GM20000 (cell line): ENCODE data around the gene IFITM10.

Experiments used
- DNase-seq: peaks from one replicate; pipeline ENCODE4 v3.0.0; 2012; ENCODE audit warnings: low spot score
- CTCF ChIP-seq: IDR thresholded peaks from 2 replicates; pipeline ENCODE4 v1.5.1; 2012; ENCODE audit warnings: mild to moderate bottlenecking, control low read depth; ENCODE audit errors: extremely low read depth, missing control alignments

Gene IFITM10

GRCh38 chr11:1785749-1786413, 35.5 kb upstream of the IFITM10 start:
- TF ChIP-seq CTCF: no peak
- DNase-seq: no peak

DNA sequence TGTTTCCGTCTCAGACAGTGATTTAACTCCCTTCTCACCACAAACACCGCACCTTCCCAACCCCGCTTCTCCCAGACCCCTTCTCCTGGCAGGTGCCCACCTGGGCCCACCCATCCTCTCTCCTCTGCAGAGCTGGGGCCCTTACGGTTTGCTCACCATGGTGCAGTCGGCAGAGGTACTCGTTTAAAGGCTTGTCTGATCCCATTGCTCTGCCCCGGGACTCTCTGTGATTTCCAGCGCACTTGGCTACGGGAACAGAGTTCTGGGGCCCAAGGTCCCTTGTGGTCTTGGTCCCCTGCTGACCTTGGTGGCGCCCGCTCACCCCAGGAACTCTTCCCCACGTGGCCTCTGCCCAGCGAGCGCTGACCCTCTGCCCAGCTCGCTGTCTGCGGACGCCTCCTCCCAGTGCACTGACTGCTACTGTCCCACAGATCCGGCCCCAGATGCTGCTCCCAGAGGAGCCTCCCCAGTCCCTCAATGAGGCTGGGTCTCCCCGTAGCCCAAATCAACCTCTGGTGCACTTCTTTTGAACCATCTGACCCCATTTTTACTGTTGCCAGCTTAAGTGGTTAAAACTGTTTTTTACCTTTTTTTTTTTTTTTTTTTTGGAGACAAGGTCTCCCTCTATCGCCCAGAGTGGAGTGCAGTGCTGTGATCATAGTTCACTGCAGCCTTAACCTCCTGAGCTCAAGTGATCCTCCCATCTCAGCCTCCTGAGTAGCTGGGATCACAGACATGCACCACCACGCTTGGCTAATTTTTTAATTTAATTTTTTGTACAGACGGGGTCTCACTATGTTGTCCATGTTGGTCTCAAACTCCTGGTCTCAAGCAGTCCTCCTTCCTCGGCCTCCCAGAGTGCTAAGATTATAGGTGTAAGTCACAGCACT, 34.6 kb upstream of the IFITM10 start:
- no peak for DNase-seq
- no peak for TF ChIP-seq CTCF

DNA sequence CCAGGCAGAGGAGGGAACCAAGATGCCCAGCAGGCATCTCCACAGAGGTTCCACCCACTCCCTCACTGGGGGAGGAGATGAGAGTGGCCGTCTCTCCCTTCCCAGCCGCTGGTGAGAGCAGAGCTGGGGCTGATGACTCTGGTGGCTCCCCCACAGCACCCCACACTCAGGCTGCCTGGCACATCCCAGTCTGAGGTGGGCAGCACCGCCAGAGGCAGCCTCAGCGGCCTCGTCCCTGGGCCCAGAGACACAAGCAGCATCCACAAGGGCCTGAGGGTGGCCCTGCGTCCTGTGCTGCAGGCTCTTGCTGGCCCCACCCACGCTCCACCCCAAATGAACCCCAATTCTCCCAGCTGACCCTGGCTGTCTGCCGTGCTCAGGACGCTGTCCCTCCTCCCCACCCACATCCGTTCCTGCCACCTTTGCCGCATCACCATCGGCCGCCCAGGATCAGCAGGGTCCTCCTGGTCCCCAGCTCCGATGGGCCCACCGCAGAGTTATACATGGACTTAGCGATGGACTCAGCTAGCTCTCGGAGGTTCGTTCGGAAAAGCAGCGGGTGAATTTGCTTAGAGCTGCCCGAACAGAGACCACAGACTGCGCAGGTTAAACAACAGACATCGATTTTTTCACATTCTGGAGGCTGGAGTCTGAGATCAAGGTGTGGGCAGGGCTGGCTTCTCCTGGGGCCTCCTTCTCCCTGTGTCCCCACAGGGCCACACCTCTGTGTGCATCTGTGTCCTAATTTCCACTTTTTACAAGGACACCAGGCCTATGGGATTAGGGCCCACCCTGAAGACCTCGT, 33.5 kb upstream of the IFITM10 start:
- no peak for TF ChIP-seq CTCF
- no peak for DNase-seq

- no peak for DNase-seq
- TF ChIP-seq CTCF: no peak
Measured at GRCh38 chr11:1782831-1783724, 32.7 kb upstream of the IFITM10 start.

- no peak for DNase-seq
- TF ChIP-seq CTCF: no peak
Measured at GRCh38 chr11:1782031-1782590, 31.7 kb upstream of the IFITM10 start.

GRCh38 chr11:1781593-1781975, 31.2 kb upstream of the IFITM10 start:
- DNase-seq: no peak
- no peak for TF ChIP-seq CTCF
